HL-60 (cell line): ENCODE results near the gene TNF.

Experiments used
- DNase-seq, 2 experiments: peaks; one replicate each; pipeline ENCODE4 v3.0.0-alpha.2; 2010 to 2020; ENCODE audit warnings: low read depth in 1 of 2, low spot score in 1 of 2
- H3K27ac ChIP-seq: fragments of 250-450 bp; sonication (Bioruptor Pico); replicated peaks from 2 replicates; pipeline ENCODE4 v1.5.1; 2020; ENCODE audit warnings: mild to moderate bottlenecking, moderate library complexity
- H3K27me3 ChIP-seq: fragments of 250-450 bp; sonication (Bioruptor Pico); 2 replicates; pipeline ENCODE4 v1.5.1; 2021; ENCODE audit warnings: mild to moderate bottlenecking, moderate library complexity; ENCODE audit not compliant: insufficient read depth, poor library complexity, severe bottlenecking
- H3K4me3 ChIP-seq: replicated peaks from 2 replicates; pipeline ENCODE4 v1.5.1; 2011; ENCODE audit warnings: mild to moderate bottlenecking, control low read depth, low read length; ENCODE audit not compliant: insufficient read depth
- GABPA ChIP-seq: IDR thresholded peaks from 2 replicates; pipeline ENCODE4 v1.6.1; 2012; ENCODE audit warnings: low read depth
- POLR2AphosphoS5 ChIP-seq: IDR thresholded peaks from 2 replicates; pipeline ENCODE4 v1.6.1; 2012; ENCODE audit warnings: low read depth
- SPI1 ChIP-seq: IDR thresholded peaks from 2 replicates; pipeline ENCODE4 v1.6.1; 2012; ENCODE audit warnings: low read depth, mild to moderate bottlenecking, borderline replicate concordance
- TF ChIP-seq, protein P1 (sequence below): IDR thresholded peaks from one replicate; pipeline ENCODE4 v1.5.1; 2011; ENCODE audit warnings: low read length, control low read depth, inconsistent platforms; ENCODE audit not compliant: insufficient read depth
- TF ChIP-seq, protein P2 (sequence below): IDR thresholded peaks from 2 replicates; pipeline ENCODE4 v1.6.1; 2012; ENCODE audit warnings: low read depth; ENCODE audit not compliant: insufficient replicate concordance

TNF gene

DNA sequence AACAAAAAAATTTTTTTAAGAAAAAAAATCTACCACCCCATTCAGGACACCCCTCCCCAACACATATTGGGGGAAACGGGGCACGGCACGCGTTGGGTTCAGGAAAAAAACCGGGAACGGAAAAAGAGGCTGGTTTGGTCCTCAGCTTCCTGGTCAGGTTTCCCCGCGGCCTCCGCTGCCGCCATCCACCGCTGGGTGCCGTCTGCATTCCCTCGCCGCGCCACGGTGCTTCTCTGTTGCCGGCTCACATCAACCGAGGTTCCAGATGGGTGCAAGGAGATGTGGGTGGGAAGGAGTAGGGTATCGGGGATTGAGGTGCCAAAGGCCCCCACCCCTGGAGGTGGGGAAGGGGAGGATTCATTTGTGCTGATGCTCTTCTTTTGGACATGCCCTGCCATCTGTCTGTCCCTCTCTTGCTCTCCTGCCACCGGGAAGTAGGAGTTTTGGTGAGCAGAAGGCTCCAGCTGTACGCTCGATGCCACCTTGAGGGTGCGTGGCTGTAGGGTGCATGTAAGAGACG, 40.8 kb upstream of the TNF start:
- no peak overlapping the region for H3K27ac ChIP-seq
- TF ChIP-seq, protein P1, sequence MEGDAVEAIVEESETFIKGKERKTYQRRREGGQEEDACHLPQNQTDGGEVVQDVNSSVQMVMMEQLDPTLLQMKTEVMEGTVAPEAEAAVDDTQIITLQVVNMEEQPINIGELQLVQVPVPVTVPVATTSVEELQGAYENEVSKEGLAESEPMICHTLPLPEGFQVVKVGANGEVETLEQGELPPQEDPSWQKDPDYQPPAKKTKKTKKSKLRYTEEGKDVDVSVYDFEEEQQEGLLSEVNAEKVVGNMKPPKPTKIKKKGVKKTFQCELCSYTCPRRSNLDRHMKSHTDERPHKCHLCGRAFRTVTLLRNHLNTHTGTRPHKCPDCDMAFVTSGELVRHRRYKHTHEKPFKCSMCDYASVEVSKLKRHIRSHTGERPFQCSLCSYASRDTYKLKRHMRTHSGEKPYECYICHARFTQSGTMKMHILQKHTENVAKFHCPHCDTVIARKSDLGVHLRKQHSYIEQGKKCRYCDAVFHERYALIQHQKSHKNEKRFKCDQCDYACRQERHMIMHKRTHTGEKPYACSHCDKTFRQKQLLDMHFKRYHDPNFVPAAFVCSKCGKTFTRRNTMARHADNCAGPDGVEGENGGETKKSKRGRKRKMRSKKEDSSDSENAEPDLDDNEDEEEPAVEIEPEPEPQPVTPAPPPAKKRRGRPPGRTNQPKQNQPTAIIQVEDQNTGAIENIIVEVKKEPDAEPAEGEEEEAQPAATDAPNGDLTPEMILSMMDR, result no peak
- no peak for TF ChIP-seq SPI1
- TF ChIP-seq GABPA, result no peak
- TF ChIP-seq, protein P2, sequence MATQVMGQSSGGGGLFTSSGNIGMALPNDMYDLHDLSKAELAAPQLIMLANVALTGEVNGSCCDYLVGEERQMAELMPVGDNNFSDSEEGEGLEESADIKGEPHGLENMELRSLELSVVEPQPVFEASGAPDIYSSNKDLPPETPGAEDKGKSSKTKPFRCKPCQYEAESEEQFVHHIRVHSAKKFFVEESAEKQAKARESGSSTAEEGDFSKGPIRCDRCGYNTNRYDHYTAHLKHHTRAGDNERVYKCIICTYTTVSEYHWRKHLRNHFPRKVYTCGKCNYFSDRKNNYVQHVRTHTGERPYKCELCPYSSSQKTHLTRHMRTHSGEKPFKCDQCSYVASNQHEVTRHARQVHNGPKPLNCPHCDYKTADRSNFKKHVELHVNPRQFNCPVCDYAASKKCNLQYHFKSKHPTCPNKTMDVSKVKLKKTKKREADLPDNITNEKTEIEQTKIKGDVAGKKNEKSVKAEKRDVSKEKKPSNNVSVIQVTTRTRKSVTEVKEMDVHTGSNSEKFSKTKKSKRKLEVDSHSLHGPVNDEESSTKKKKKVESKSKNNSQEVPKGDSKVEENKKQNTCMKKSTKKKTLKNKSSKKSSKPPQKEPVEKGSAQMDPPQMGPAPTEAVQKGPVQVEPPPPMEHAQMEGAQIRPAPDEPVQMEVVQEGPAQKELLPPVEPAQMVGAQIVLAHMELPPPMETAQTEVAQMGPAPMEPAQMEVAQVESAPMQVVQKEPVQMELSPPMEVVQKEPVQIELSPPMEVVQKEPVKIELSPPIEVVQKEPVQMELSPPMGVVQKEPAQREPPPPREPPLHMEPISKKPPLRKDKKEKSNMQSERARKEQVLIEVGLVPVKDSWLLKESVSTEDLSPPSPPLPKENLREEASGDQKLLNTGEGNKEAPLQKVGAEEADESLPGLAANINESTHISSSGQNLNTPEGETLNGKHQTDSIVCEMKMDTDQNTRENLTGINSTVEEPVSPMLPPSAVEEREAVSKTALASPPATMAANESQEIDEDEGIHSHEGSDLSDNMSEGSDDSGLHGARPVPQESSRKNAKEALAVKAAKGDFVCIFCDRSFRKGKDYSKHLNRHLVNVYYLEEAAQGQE, result no peak
- no peak for TF ChIP-seq POLR2AphosphoS5
- DNase-seq, result no peak

DNA sequence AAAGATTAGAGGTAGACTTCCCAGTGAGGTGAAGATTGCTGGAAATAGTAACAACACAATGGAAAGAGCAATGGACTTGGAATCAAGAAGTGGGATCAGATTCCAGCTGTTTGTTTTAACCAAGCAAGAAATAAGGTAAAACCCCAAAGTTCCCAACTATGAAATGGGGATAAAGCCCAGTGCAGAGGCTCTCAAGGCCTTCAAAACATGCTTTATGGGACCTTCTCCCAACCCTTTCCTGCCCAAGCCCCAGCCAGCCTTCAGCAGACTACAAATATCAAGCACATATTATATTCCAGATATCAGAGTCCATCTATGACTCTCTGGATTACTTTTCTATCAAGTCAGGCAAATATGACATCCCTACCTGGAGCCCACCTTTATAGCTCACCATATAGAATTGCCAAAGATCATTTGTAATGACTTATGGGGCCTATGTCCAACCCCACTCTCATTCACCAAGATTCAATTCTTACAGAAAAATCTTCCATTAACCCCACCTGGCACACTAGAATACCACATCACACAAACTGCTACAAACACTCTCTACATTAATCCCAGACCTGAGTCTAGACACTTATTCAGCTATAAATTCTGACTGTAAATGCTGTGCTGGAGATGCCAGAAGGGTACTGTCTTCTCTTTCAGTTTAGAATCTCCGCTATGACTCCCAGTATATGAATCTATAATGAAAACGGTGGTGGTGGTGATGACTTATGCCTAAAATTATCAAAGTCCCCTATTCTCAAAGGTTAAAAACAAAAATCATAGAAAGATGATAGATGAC, 39.6 kb upstream of the TNF start:
- H3K27me3 ChIP-seq, result no peaks in the 10 kb centered on the region
- TF ChIP-seq POLR2AphosphoS5 (no peak), SPI1 (no peak), GABPA (no peak)
- TF ChIP-seq, protein P2, result no peak
- TF ChIP-seq, protein P1, result no peak
- H3K4me3 ChIP-seq, result no peak overlapping the region
- no peak for DNase-seq
- H3K27ac ChIP-seq, result no peak overlapping the region; the same call in 1 of the 2 replicates

More for the DNA sequence above, 40.8 kb upstream of the TNF start:
- H3K4me3 ChIP-seq, result no peak overlapping the region
- H3K27me3 ChIP-seq, result no peaks in the 10 kb centered on the region

DNA sequence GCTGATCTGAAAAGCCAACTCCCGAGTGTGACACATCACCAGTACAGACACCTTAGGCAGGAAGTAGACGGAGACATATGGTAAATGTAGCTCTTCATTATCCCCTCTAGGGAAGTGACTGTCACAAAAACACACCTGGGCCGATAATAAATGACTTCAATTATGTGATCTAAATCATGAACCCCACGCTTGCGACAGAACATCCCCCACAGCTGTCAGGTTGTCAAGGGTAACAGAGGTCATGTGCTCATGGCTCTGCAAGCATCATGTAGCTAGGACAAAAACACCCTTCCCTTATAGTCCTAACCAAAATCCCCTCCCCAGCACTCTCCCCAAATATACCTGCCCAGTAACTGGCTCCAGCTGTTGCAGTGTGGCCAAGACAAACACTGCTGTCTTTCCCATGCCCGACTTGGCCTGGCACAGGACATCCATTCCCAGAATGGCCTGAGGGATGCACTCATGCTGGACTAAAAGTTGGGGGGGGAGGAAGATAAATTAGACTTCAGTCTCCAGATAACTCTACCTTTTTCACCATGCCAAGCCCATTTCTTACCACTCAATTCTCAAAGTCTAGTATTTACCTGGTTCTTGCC, 36.5 kb upstream of the TNF start:
- H3K4me3 ChIP-seq, result no peak overlapping the region
- no peak overlapping the region for H3K27ac ChIP-seq
- no peak for DNase-seq
- no peaks in the 10 kb centered on the region for H3K27me3 ChIP-seq
- TF ChIP-seq, protein P1, result no peak
- TF ChIP-seq SPI1, result no peak
- no peak for TF ChIP-seq GABPA
- TF ChIP-seq POLR2AphosphoS5, result no peak
- TF ChIP-seq, protein P2, result no peak
